Forelimb muscle (tissue), 1 donor: ENCODE results near the gene CEMP1. TPM values are rescaled to one million over a fixed set of nuclear protein-coding genes. Genes with fewer than 3 reads are reported as not detected.

Experiments used
- DNase-seq: peaks from one replicate; pipeline ENCODE4 v3.0.0-alpha.2; 2013; ENCODE audit warnings: low read depth
- polyA plus RNA-seq: library from polyadenylated mRNA; unstranded; fragments of 120-200 nt; gene quantifications from one replicate; pipeline ENCODE4 v1.2.1, GENCODE V29; 2013; ENCODE audit not compliant: insufficient read length

CEMP1 gene
- polyA plus RNA-seq, 1 donor = 2.0 TPM

DNA sequence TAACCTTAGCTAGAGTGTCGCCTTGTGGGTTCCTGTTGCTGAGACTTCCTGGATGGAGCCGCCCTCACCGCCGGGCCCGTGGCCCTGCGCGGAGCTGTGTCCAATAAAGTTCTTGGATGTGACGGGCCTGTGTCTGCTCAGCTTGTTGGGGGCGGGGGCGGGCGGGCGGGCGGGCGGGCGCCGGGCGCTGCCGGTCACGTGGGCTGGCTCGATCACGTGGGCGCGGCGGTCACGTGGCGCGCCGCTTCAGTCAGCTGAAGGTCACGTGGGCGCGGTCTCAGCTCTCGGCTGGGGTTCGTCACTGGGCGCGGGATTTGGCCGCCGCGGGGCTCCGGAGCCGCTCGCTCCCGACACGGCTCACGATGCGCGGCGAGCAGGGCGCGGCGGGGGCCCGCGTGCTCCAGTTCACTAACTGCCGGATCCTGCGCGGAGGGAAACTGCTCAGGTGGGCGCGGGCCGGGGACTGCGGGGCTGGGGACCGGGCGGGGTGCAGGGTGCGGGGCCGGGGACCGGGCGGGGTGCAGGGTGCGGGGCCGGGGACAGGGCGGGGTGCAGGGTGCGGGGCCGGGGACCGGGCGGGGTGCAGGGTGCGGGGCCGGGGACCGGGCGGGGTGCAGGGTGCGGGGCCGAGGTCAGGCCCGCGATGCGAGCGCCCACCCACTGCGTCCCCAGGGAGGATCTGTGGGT, 11.0 kb downstream of the CEMP1 start, which contains the start of gene AMDHD2:
TSS of gene AMDHD2 (plus strand) at position 275 of the 687 bp plus-strand sequence. CDS start at position 363, 88 bp downstream.
- peak; percentile 55 for DNase-seq

DNA sequence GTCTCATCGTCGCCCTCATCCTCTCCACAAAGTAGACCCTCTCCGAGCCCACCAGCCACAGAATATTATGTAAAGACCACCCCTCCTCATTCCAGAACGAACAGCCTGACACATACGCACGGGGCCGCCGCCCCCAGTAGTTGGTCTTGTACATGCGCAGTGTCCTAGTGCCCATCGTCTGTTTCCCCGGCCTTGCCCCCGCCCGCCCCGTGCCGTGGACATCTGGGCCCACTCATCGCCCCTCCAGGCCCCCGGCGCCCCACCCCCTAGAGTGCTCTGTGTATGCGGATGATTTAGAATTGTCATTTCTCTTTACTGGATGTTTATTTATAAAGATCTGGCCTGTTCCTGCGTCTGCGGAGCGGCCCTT, 11.5 kb downstream of the CEMP1 start:
- DNase-seq = no peak

DNA sequence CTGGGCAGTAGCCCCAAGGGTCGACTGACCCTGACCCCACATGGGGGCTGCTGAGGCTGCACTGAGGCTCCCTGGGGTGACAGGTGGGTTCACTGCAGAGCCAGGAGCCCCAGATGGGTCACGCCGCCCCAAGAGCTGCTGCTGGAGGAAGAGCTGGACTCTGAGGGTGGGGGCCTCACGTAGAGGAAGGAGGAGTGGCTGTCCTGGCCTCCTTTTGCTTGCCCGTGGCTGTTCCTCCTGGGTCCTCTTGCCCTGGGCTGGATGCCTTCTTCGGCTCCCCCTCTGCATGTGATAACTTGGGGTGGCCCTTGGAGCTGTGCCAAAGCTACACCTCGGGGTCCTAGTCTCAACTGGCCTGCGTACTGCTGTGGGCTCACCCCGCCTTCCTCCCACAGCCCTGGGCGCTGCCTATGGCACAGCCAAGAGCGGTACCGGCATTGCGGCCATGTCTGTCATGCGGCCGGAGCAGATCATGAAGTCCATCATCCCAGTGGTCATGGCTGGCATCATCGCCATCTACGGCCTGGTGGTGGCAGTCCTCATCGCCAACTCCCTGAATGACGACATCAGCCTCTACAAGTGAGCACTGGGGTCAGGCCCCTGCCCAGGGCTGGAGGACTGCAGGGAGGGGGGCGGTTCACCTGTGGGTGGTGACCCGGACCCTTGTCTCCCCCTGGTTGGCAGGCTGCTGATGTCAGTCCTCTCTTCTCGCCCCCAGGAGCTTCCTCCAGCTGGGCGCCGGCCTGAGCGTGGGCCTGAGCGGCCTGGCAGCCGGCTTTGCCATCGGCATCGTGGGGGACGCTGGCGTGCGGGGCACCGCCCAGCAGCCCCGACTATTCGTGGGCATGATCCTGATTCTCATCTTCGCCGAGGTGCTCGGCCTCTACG, 12.1 kb downstream of the CEMP1 start:
- no peak for DNase-seq

DNA sequence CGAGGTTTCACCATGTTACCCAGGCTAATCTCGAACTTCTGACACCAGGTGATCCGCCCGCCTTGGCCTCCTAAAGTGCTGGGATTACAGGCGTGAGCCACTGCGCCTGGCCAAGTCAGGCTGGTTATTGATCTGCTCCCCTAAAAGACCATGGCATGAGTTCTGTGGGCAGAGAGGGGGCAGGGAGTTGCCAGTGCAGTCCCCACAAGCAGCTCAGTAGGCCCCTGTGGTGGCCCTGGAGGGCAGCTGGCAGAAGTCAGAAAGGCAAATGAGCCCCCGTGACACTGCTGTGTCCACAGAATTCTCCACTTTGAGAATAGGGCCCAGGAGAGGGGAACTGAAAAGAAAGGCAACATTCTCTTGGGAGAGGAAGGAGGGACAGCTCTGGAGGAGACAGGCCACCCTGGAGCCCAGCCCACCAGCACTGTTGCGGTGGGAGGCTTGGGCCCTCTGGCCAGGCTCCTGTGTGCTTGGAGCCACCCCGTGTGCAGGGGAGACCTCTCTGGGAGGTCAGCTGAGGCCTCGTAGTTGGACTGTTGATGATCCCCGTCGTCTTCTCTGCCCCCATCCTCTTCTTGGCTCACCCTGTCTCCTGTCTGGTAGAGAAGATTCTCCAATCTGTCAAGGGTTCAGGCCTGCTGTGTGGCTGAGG, 13.1 kb downstream of the CEMP1 start:
- no peak for DNase-seq

DNA sequence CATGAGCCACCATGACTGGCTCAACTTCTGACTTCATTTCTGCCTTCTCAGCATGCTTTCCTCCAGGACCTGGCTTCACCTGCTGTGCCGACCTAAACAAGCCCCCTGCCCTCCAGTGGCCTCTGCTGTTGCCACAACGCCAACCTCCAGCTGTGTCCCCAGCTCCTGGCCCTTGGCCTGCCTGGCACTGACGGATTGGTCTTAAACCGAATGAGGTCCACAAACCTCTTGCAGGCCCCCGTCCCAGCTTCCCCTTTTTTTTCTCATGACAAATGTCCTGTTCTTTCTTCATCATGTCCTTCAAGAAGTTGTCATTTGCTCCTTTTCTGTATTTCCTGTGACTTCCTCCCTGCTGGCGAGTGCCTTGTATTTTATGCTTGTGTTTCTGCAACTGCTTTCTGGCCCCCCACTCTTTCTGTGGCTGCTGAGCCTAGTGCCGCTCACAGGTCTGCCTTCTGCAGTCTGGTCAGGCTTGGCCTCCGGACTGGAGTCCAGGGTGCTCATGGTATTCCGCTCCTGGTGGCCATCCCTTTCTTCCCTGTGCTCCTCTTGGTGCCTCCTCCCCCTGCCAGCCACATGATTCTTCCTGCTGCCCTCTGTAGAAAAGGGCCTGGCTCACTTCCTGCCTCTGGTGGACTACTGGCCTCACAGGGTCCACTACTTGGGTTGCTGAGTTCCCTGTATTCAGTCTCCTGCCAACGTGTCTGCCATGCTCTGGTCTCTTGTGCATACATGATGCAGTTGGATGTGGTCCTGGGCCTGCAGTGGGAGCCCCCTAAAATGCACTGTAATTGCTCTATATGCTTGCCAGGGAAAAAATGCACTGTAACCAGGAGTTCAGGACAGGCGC, 14.6 kb downstream of the CEMP1 start:
- no peak for DNase-seq

GRCh38 chr16:2515180-2515851, 15.9 kb downstream of the CEMP1 start:
- no peak for DNase-seq

- no peak for DNase-seq
Observed at GRCh38 chr16:2514333-2515179, 16.7 kb downstream of the CEMP1 start.

DNA sequence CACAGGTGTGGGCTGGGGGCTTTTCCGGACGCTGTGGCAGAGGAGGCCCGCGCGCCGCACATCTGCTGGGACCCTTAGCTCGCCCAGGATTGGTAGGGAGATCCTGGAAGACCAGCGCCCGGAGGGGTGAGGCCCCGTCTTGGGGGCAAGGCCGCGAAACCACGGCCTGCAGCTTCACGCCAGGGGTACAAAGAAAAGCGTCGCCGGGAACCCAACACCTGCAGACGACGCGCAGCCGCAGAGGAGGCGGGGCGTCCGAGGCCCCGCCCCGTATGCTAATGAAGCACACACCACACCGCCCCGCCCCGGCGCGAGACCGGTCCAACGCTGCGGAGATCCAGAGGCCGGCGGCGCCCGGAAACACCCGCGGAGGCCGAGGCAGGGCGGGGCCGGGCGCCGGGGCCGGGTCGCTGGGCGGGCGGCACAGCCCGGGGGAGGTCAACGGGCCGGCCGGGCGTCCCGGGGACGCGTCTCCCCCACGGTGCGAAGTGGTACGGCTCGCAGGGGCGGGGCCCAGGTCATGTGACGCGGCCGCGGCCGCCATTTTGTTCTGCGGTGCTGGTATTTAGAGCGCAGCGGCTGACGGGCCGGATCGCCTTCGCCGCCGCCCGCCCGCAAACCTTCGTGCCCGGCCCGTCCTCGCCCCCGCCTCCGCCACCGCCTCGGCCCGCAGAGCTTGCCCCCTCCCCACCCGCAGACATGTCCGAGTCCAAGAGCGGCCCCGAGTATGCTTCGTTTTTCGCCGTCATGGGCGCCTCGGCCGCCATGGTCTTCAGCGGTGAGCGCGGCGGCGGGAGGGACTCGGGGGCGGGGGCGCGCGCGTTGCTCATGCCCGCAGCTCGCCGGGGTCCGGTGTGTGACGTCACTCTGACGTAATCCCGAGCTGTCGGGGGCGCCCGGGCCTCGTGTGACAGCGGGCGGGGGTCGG, 17.5 kb downstream of the CEMP1 start, which contains the start of gene ATP6V0C:
TSS of gene ATP6V0C (plus strand) at position 548 of the 928 bp plus-strand sequence. CDS start at position 700, 152 bp downstream.
- peak; percentile 78 for DNase-seq

GRCh38 chr16:2512735-2513404, 18.3 kb downstream of the CEMP1 start:
- no peak for DNase-seq

DNA sequence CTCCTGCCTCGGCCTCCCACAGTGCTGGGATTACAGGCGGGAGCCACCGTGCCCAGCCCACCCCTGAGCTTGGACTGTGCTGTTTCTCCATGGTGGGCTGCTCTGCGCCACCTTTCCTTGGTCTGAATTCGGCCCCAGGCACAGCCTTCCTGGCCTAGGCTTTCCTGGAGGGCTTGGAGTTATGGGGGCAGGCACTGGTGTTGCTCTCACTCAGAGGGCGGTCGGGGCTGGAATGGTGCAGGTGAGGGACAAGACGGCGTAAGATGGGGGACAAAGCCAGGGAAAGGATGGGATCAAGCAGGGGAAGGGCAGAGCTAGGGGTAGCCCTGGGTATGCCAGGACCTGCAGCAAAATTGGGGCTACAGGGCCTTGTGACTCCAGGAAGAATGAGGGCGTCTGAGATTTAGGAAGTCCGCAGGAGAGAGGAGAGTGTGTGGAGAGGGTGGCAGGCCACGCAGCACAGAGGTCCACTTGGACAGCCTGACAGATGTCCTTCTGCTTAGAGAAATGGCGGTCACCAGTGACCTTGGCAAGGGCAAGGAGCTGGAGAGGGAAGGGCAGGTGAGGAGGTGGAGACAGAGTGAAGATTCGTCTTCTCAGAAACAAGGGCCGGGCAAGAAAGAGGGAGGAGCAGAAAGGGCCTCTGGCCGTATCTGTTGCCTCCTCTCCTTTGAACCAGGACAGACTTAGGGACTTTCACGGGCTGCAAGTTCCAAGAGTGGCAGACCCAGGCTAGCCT, 19.0 kb downstream of the CEMP1 start:
- DNase-seq = no peak

DNA sequence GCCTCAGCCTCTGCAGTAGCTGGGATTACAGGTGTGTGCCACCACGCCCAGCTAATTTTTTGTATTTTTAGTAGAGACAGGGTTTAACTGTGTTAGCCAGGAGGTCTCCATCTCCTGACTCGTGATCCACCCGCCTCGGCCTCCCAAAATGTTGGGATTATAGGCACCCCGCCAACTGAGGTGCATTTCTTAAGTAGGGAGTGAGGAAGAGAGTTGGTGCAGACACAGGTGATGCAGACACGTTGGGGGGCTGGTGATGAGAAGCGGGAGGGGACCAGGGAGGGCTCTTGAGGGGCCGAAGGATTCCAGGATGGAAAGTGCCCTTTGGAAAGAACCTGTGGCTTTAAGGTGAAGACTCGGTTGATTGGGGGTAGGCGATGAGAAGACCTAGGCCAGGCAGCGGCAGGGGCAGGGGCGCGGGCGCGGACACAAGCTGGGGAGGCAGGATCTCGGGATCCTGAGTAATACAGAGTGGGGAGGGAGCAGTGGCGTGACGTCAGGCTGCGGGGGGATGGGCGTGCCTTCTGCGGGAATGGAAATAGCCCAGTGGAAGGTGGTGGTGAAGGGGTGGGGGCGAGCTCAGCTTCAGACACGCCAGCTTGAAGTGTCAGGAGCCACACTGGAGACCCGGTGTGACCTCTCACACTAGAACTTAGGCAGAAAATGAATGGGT, 19.9 kb downstream of the CEMP1 start:
- DNase-seq = no peak

DNA sequence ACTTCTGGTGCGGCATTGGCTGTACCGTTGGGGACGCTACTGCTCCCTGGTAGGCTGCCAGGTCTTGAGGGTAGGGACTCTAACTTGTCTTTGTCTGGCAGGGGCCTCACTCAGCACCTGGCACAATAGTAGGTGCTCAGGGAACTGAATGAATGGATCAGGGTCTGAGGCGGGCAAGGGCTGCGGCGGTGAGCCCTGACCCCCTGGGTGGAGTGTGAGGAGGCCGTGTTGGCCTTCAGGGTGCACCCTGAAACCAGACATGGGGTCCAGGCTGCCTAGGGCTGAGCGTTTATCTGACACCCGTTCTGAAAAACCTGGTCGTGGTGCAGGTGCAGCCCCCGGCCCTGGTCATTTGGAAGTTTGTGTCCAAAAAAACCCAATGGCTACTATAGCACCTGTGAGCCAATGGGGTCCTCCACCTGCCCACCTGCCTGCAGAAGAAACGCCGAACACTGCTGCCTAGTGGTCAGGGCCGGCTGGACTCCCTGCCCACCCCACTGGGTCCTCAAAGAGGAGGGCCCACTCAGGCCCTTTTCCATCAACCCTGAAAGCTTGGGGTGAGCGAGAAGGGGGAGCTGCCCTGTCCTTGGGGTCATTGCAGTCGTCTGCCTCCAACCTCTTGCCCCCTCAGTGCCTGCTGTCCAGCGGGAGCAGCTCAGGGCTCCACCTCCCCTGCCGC, 22.3 kb downstream of the CEMP1 start:
- DNase-seq = no peak

GRCh38 chr16:2507665-2508064, 23.5 kb downstream of the CEMP1 start:
- no peak for DNase-seq

GRCh38 chr16:2507052-2507659, 24.1 kb downstream of the CEMP1 start:
- no peak for DNase-seq

DNA sequence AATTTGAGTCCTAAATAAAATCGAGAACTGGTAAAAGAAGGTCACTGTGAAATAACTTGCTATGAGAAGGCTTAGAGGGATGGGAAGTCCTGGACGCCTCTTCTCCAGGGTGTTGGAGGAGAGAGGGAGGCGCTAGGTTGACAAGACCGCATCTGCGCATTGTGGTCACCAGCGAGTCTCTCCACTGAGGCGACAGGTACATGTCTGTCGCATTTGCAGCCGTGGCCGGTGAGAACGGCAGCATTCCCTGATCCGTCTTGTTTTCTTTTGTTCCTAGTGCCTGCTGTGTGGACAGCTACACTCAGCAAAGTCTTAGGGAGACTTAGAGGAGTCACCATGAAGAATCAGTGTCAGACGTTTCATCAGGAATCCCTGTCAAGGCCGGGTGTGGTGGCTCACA, 25.5 kb downstream of the CEMP1 start:
- DNase-seq = no peak
